Measurements from ENCODE around the gene NEU2. TPM values are rescaled to one million over a fixed set of nuclear protein-coding genes. Genes with fewer than 3 reads are reported as not detected.

NEU2 gene
- total and polyA plus RNA-seq, 10 of the 15 experiments (the other 5 are each of a cell fraction or from before 2014, with no cell fraction given): not detected

GRCh38 chr2:233042549-233042948 lies 10.1 kb downstream of the NEU2 start:
- FAIRE-seq (no peak), ATAC-seq (no peak), DNase-seq (ENCODE audit: low read depth, low spot score) (no peak)
- ChIA-PET RAD21 (ENCODE audit: unreplicated experiment) (no interaction called here), SMC1A (ENCODE audit: uncharacterized antibody, unreplicated experiment) (no interaction called here), CTCF (interaction anchor here (0.6 to 4.0 kb wide), 2 partner anchors 11 to 12 kb away, joined by 3 to 23 read pairs; no protein-coding TSS in a partner anchor), POLR2A (no interaction called here)
- Histone ChIP-seq H3K79me2 (ENCODE audit: control insufficient read depth, insufficient read depth, low read length) (no peaks in the 10 kb centered on the region), H3K4me1 (ENCODE audit: control insufficient read depth, insufficient read depth, low read length) (no peaks in the 10 kb centered on the region), H3K27ac (ENCODE audit: control insufficient read depth, insufficient read depth) (no peak overlapping the region), H3K36me3 (ENCODE audit: control insufficient read depth in 2 of 2, insufficient read depth in 2 of 2, low read length in 1 of 2) (no peaks in the 10 kb centered on the region), H3K4me2 (ENCODE audit: control insufficient read depth, insufficient read depth) (no peak overlapping the region), H3K9me3 (replicated peaks; ENCODE audit: control insufficient read depth, insufficient read depth, low read length) (no peaks in the 10 kb centered on the region), H2AFZ (ENCODE audit: control insufficient read depth, low read depth, low read length) (no peak overlapping the region), H4K20me1 (ENCODE audit: control insufficient read depth, insufficient read depth) (no peaks in the 10 kb centered on the region; the same call in 1 of the 2 replicates), H3K9ac (ENCODE audit: control insufficient read depth, insufficient read depth, low read length) (no peak overlapping the region), H3K27me3 (replicated peaks in 1 of 2; ENCODE audit: control insufficient read depth in 2 of 2, insufficient read depth in 2 of 2, low read length in 1 of 2) (no peaks in the 10 kb centered on the region; a peak in 2 of 4 replicates), H3K4me3 (no peak overlapping the region)
- in situ Hi-C loops (cut with MboI) (no loop called here), intact Hi-C loops (cut with micrococcal nuclease; ENCODE audit: unreplicated experiment) (no loop called here)
- WGBS (ENCODE audit: insufficient coverage, insufficient replicate concordance, low lambda C conversion rate, missing lambda C conversion rate): 38% methylated on average over 9 of the region's 9 CpGs
- BruUV-seq (replicated peaks): no TSS peak
- TF ChIP-seq BCLAF1 (IDR thresholded peaks at IDR 0.05) (no peak), CREM (IDR thresholded peaks at IDR 0.05; ENCODE audit: low read depth) (no peak), ZNF384 (IDR thresholded peaks at IDR 0.05; ENCODE audit: borderline replicate concordance, low read depth, low read length) (no peak), STAT3 (IDR thresholded peaks at IDR 0.05; ENCODE audit: low read depth, low read length) (no peak), SP1 (IDR thresholded peaks at IDR 0.05; ENCODE audit: low read depth, low read length) (no peak), USF1 (IDR thresholded peaks at IDR 0.05; ENCODE audit: borderline replicate concordance, extremely low read length, insufficient read depth, low read depth, low read length) (no peak), ELK1 (IDR thresholded peaks at IDR 0.05; ENCODE audit: low read depth, low read length) (no peak), LARP7 (IDR thresholded peaks at IDR 0.05) (no peak), ZBTB4 (CRISPR knock-in tag; IDR thresholded peaks at IDR 0.05) (no peak), TCF7 (IDR thresholded peaks at IDR 0.05; ENCODE audit: borderline replicate concordance) (no peak), BCL11A (IDR thresholded peaks at IDR 0.05; ENCODE audit: low read depth, low read length) (no peak)
- TF ChIP-seq, protein P1, sequence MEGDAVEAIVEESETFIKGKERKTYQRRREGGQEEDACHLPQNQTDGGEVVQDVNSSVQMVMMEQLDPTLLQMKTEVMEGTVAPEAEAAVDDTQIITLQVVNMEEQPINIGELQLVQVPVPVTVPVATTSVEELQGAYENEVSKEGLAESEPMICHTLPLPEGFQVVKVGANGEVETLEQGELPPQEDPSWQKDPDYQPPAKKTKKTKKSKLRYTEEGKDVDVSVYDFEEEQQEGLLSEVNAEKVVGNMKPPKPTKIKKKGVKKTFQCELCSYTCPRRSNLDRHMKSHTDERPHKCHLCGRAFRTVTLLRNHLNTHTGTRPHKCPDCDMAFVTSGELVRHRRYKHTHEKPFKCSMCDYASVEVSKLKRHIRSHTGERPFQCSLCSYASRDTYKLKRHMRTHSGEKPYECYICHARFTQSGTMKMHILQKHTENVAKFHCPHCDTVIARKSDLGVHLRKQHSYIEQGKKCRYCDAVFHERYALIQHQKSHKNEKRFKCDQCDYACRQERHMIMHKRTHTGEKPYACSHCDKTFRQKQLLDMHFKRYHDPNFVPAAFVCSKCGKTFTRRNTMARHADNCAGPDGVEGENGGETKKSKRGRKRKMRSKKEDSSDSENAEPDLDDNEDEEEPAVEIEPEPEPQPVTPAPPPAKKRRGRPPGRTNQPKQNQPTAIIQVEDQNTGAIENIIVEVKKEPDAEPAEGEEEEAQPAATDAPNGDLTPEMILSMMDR (IDR thresholded peaks at IDR 0.05 in 2 of 3, conservative IDR thresholded peaks at IDR 0.05 in 1 of 3; ENCODE audit: control insufficient read depth in 2 of 3, extremely low read depth in 1 of 3, insufficient read depth in 1 of 3, low read depth in 3 of 3, low read length in 3 of 3): no peak
- TF ChIP-seq, protein P2, sequence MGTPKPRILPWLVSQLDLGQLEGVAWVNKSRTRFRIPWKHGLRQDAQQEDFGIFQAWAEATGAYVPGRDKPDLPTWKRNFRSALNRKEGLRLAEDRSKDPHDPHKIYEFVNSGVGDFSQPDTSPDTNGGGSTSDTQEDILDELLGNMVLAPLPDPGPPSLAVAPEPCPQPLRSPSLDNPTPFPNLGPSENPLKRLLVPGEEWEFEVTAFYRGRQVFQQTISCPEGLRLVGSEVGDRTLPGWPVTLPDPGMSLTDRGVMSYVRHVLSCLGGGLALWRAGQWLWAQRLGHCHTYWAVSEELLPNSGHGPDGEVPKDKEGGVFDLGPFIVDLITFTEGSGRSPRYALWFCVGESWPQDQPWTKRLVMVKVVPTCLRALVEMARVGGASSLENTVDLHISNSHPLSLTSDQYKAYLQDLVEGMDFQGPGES (IDR thresholded peaks at IDR 0.05): no peak
